MCF 10A (cell line): Measurements from ENCODE around the gene GFRAL. TPM values are rescaled to one million over a fixed set of nuclear protein-coding genes. Genes with fewer than 3 reads are reported as not detected.
A peak's percentile ranks its signal among the peaks of the same experiment; 100 is the strongest.

Experiments used
- BruUV-seq: library from RNA; stranded (reverse); fragments of 400-500 nt; replicated peaks from 2 replicates; lab custom pipeline; 2021; lab: Mats Ljungman, UMichigan
- CTCF ChIA-PET: fragments of 300-600 bp; sonication (Branson Sonifier 250); formaldehyde crosslinking; extraction: SDS; loops from one replicate; lab custom pipeline; 2021; ENCODE audit warnings: antibody characterized with exemption, inconsistent platforms; lab: Yijun Ruan, JAX
- POLR2A ChIA-PET: fragments of 300-600, 350-650 bp; sonication (Branson Sonifier 250); formaldehyde crosslinking; extraction: SDS; loops from one replicate; lab custom pipeline; 2020; ENCODE audit warnings: antibody characterized with exemption, inconsistent platforms; lab: Yijun Ruan, JAX
- DNase-seq: peaks from one replicate; pipeline ENCODE4 v3.0.0-alpha.2; 2018; ENCODE audit not compliant: unreplicated experiment
- H3K27ac Mint-ChIP-seq: one replicate; pipeline ENCODE4 v1.8.0; 2022; ENCODE audit warnings: mild to moderate bottlenecking, low read depth, mixed read lengths; ENCODE audit not compliant: unreplicated experiment
- H3K27me3 Mint-ChIP-seq: one replicate; pipeline ENCODE4 v1.8.0; 2022; ENCODE audit warnings: mixed read lengths; ENCODE audit not compliant: insufficient read depth, unreplicated experiment
- H3K36me3 Mint-ChIP-seq: one replicate; pipeline ENCODE4 v1.8.0; 2022; ENCODE audit warnings: mild to moderate bottlenecking, moderate library complexity, mixed read lengths; ENCODE audit not compliant: insufficient read depth, unreplicated experiment
- H3K4me1 Mint-ChIP-seq: one replicate; pipeline ENCODE4 v1.8.0; 2022; ENCODE audit warnings: mixed read lengths; ENCODE audit not compliant: insufficient read depth, unreplicated experiment
- H3K4me3 Mint-ChIP-seq: one replicate; pipeline ENCODE4 v1.8.0; 2022; ENCODE audit warnings: mild to moderate bottlenecking, moderate library complexity, mixed read lengths; ENCODE audit not compliant: unreplicated experiment
- H3K9me3 Mint-ChIP-seq: one replicate; pipeline ENCODE4 v1.8.0; 2022; ENCODE audit warnings: mixed read lengths; ENCODE audit not compliant: unreplicated experiment
- CTCF ChIP-seq: fragments of 200-600 bp; IDR thresholded peaks from one replicate; pipeline ENCODE4 v1.8.0; 2022; ENCODE audit warnings: antibody characterized with exemption, mild to moderate bottlenecking; ENCODE audit not compliant: unreplicated experiment
- intact Hi-C: fragments of 100-400 bp; cut with micrococcal nuclease; formaldehyde crosslinking; loops from 2 replicates; pipeline ENCODE4 v1.14.1; 2022
- total RNA-seq: library from RNA; stranded (reverse); gene quantifications from 2 replicates; pipeline ENCODE4 v1.2.3, GENCODE V29; 2022

Gene GFRAL
- total RNA-seq, 1 experiment from 2014 or later, result not detected

- no peak for DNase-seq
- Mint-ChIP-seq H3K36me3 (no peaks in the 10 kb centered on the region), H3K4me3 (no peak overlapping the region), H3K9me3 (no peaks in the 10 kb centered on the region), H3K27ac (no peak overlapping the region), H3K4me1 (peaks cover 6% of the 10 kb centered on the region), H3K27me3 (no peaks in the 10 kb centered on the region)
- POLR2A ChIA-PET, result no interaction called here
- CTCF ChIA-PET, result interaction anchor here (0.6 to 0.7 kb wide), 2 partner anchors 26 to 959 kb away, joined by 3 read pairs; no protein-coding TSS in a partner anchor
- TF ChIP-seq CTCF, result no peak
- BruUV-seq, result no TSS peak
- intact Hi-C loops, result no loop called here
Measured at GRCh38 chr6:55377150-55377549, 49.9 kb downstream of the GFRAL start.

- TF ChIP-seq CTCF, result no peak
- Mint-ChIP-seq H3K36me3 (no peaks in the 10 kb centered on the region), H3K4me3 (no peak overlapping the region), H3K9me3 (no peaks in the 10 kb centered on the region), H3K4me1 (peaks cover 6% of the 10 kb centered on the region), H3K27me3 (no peaks in the 10 kb centered on the region), H3K27ac (no peak overlapping the region)
- POLR2A ChIA-PET, result no interaction called here
- CTCF ChIA-PET, result interaction anchor here (0.7 kb wide), 1 partner anchor 17 kb away, joined by 3 read pairs; no protein-coding TSS in a partner anchor
- intact Hi-C loops, result no loop called here
- no peak for DNase-seq
- no TSS peak for BruUV-seq
Measured at GRCh38 chr6:55379471-55379870, 52.2 kb downstream of the GFRAL start.

GRCh38 chr6:55379895-55380294, 52.6 kb downstream of the GFRAL start:
- H3K9me3 Mint-ChIP-seq, result no peaks in the 10 kb centered on the region
- intact Hi-C loops, result no loop called here
- ChIA-PET CTCF (interaction anchor here (0.6 to 0.7 kb wide), 2 partner anchors 17 to 384 kb away, joined by 3 read pairs; no protein-coding TSS in a partner anchor), POLR2A (no interaction called here)
- TF ChIP-seq CTCF, result no peak
- H3K27ac Mint-ChIP-seq, result no peak overlapping the region
- H3K36me3 Mint-ChIP-seq, result no peaks in the 10 kb centered on the region
- no TSS peak for BruUV-seq
- H3K4me3 Mint-ChIP-seq, result no peak overlapping the region
- no peaks in the 10 kb centered on the region for H3K27me3 Mint-ChIP-seq
- peaks cover 6% of the 10 kb centered on the region for H3K4me1 Mint-ChIP-seq
- peak; percentile 33 for DNase-seq

GRCh38 chr6:55388211-55388610, 60.9 kb downstream of the GFRAL start:
- intact Hi-C loops, result no loop called here
- CTCF ChIA-PET, result no interaction called here
- peak; percentile 13 for DNase-seq

More at GRCh38 chr6:55388211-55388610, 60.9 kb downstream of the GFRAL start:
- Mint-ChIP-seq H3K27me3 (no peaks in the 10 kb centered on the region), H3K9me3 (no peaks in the 10 kb centered on the region), H3K36me3 (no peaks in the 10 kb centered on the region), H3K4me1 (no peaks in the 10 kb centered on the region), H3K27ac (no peak overlapping the region), H3K4me3 (no peak overlapping the region)
- POLR2A ChIA-PET, result no interaction called here
- TF ChIP-seq CTCF, result no peak
- no TSS peak for BruUV-seq
